CMK (cell line): Measurements from ENCODE around the gene ACTRT3.

ENCODE experiments used
- DNase-seq: peaks from one replicate; pipeline ENCODE4 v3.0.0-alpha.2; 2010; ENCODE audit warnings: low read depth

ACTRT3 gene

DNA sequence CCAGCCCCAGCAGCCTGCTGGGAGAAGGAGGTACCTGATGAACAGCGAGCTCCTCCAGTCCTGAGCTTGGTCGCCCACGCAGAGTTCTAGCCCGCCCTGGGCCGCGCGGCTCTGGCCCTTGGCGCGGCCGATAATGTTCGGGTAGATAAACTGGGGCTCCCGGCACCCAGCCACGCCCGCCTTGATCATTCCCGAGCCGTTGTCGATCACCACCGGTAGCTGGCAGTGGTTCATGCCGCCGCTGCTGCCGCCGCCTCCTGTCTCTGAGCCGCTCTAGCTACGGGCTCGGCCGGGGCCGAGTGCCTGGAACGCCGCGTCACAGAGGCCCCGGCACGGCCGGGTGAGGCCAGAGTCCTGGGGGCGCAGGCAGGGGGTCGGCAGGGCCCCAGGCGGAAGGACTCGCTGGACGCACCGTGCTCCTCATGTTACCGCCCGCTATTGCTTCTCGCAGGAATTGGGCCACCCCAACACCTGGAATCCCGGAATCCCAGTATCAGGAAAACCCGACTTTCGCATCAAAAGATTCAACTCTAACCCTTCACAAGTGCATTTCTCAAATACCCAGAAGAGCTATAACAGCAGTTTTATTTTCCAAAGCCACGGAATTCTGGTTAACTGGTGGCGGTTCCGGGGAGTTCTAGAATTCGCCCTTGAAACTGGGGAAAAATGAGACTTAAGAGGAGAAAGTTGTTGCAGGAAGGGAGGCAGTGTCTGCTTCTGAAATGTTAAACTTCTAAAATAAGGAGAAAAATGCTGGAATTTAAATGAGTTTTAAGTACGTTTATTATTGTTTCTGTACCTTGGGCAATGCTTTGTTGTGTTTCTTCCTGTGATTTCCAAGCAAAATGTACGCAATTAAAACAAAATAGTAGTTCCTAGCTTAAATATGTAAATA is at the start of gene ACTRT3:
Gene ACTRT3, minus strand, starts transcription at position 275 of the 895 bp plus-strand sequence. Its CDS starts 41 bp downstream, at position 234.
- DNase-seq: no peak

- DNase-seq: no peak
Measured at GRCh38 chr3:169818316-169818715, 49.0 kb upstream of the ACTRT3 start.

DNA sequence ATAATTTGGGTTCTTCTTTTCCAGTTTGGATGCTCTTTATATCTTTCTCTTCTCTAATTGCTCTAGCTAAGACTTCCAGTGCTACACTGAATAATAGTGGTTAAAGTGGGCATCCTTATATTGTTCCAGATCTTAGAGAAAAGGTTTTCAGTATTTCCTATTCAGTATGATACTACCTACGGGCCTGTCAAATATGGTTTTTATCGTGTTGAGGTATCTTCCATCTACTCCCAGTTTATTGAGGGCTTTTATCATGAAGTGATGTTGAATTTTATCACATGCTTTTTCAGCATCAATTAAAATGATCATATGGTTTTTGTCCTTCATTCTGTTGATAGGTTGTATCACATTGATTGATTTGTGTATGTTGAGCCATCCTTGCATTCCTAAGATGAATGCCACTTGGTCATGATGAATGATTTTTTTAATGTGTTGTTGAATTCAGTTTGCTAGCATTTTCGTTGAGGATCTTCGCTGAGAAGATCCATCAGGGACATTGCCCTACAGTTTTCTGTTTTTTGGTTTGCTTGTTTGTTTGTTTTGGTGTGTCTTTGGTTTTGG is 46.3 kb upstream of the ACTRT3 start:
- DNase-seq: no peak

GRCh38 chr3:169813757-169814517 is 44.6 kb upstream of the ACTRT3 start:
- peak; percentile 48 for DNase-seq

DNA sequence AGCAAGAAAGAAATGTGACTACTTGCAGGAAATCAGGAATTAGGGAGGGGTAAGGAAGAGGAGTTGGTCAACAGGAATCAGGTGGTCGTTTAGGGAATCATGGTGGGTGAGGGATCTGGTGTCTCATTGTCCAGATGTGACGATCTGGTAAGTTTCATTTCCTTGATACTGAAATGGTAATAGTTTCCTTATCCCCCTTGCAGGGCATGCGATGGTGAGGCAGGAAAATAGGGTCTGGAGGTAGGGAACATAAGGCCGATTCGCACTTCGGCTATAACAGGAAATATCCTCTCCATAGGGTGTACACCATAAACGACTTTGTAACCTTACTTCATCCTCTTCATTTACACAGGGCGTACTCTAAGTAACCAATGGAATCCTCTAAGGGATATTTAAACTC is 43.9 kb upstream of the ACTRT3 start:
- DNase-seq: no peak

GRCh38 chr3:169812332-169813235 is 43.2 kb upstream of the ACTRT3 start, which contains the start of the genes LRRC34 and LRRIQ4:
Gene LRRC34, minus strand, starts transcription at chr3:169812904. Its CDS starts 356 bp downstream, at chr3:169812548.
Gene LRRIQ4, plus strand, starts transcription at chr3:169812870. Its CDS starts 9,052 bp downstream, at chr3:169821922.
- peak; percentile 76 for DNase-seq

DNA sequence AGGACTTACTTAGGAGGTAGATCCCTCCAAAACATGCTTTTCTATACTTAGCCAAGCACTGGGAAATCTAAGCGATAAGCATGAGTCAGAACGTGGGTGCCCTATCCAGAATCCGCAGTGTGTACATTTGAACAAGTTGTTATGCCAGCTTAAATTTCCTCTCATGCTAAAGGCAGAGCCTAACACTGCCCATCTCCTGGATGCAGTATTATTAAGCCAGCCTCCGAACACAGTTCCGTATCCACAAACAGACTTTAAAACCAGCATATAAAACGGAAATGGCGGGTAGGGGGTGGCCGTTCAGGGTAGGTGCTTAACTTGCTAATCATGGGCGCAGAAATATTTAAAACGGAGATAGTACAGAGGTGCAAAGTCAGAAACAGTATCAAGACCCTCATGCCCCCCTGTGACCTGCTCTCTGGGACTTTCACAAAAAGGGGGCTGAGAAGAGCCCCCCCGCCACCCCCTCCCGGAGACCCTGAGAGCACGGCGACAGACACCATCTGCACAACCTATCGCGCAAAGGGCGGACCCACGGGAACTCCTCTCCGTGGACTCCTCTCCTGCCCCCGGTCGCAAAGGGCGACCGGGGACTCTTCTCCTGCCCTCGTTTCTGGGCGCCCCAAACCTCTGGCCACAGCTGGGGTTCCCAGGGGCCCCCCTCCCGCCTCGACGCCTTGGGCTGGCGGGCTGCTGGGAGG is 42.4 kb upstream of the ACTRT3 start:
- no peak for DNase-seq

DNA sequence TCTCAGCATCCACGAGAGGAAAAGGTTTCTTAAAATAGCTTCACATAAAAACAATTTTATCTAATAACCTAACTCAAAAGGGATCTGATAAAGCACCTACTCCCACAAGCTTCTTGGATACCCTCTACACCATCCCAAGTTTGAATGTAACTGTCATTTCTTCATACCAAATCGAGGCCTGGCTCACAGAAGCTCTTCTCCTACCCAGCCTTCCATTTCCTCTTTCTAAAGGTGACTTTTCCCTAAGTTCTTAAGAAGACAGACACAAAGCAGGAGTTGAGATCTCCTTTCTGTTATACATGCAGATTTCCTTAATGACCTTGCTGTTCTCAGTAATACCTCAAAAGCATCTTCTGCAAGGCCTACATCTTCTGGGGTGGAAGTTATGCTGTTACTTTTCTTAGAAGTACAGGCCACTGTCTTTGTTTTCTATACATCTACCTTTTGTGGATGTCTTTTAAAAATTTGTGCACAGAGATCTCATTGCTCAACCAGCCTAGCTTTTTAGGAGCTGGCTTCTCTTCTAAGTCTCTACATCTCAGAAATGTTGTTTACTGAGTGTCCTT is 40.0 kb upstream of the ACTRT3 start:
- DNase-seq: no peak

- DNase-seq: no peak
Measured at GRCh38 chr3:169804681-169805080, 35.3 kb upstream of the ACTRT3 start.

GRCh38 chr3:169792359-169792758 is 23.0 kb upstream of the ACTRT3 start:
- DNase-seq: no peak

GRCh38 chr3:169790687-169791429 is 21.5 kb upstream of the ACTRT3 start:
- DNase-seq: no peak

DNA sequence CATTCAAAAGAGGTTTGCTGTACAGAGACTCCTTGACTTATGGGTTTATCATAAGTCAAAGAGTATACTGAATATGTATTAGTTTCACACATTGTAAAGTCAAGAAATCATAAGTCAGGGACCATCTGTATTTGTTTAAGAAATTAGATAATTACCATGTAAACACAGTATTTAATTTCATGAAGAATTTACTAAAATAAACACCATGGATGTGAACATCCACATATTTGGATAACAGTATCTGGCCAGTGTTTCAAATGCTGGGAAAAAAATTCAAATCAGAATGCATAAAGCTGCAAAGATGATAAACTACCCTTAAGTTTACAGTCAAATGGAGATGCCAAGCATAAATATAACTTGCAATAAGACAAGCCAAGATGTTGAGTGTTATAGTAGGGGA is 20.9 kb upstream of the ACTRT3 start:
- no peak for DNase-seq

GRCh38 chr3:169787791-169788190 is 18.4 kb upstream of the ACTRT3 start:
- no peak for DNase-seq

DNA sequence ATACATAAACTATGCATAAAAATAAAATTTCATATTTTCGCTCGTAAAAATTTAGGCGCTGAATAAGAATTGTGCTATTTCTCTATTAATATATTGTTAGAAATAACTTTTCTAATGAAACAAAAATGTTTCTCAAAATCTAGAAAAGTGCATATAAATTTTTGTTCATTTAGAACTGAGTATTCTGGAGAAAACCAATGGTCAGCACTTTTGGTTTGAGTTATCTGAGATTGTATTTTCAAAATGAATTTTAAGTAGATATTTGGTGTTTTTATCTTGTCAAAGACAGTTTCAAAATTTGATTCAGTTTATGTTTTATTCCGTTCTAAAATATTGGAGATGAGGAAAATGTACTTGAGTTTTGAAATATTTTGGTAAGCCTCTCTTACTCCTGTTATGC is 17.8 kb upstream of the ACTRT3 start:
- DNase-seq: no peak

GRCh38 chr3:169781209-169781855 is 12.0 kb upstream of the ACTRT3 start:
- no peak for DNase-seq

DNA sequence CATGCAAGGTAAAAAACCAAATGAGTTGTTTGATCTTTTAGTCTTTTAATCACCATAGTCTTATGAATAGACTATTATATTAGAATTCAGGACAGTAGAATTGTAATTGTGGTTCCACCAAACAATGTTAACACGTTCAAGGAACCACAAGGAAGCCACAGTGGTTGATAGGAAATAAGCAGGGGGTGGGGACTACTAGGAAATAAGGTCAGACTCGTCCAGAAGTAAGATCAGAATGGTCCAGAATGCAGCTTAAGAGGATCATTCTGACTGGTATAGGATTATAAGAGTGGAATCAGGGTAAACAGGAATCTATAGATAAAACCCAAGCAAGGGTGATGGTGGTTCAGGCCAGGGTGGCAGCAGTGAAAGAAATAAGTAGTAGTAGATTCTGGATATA is 11.4 kb upstream of the ACTRT3 start:
- DNase-seq: no peak

DNA sequence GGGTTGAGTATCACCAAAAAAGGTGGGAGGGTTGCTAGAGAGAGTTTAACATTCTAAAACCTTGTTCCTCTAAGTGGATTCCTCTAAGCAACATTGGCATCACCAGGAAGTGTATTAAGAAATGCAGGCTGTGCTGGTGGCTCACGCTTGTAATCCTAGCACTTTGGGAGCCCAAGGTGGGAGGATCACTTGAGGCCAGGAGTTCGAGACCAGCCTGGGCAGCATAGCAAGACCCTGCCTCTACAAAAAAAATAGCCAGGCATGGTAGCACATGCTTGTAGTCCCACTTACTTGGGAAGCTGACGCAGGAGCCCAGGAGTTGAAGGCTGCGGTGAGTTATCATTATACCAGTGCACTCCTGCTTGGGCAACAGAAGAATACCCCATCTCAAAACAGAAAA is 8.5 kb upstream of the ACTRT3 start:
- DNase-seq: no peak

DNA sequence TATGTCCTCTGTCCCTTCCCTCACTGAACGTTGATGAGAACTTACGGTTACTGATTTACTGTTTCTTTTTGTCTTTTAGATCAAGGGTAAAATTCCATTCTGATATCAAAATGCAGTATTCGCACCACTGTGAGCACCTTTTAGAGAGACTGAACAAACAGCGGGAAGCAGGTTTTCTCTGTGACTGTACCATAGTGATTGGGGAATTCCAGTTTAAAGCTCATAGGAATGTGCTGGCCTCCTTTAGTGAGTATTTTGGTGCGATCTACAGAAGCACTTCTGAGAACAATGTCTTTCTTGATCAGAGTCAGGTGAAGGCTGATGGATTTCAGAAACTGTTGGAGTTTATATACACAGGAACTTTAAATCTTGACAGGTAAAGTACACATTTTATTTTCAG is 4.8 kb upstream of the ACTRT3 start:
- DNase-seq: no peak
